Left ventricle myocardium inferior (tissue), 1 donor: ENCODE measurements around the gene CXCR2. TPM values are rescaled to one million over a fixed set of nuclear protein-coding genes. Genes with fewer than 3 reads are reported as not detected.

Experiments used
- DNase-seq: peaks from one replicate; pipeline ENCODE4 v3.0.0-alpha.2; 2020
- H3K27ac ChIP-seq: fragments of 200-600 bp; replicated peaks from 2 replicates; pipeline ENCODE4 v1.8.0; 2021
- H3K27me3 ChIP-seq: fragments of 200-600 bp; 2 replicates; pipeline ENCODE4 v1.8.0; 2021; ENCODE audit warnings: low read depth
- H3K36me3 ChIP-seq: fragments of 200-600 bp; 2 replicates; pipeline ENCODE4 v1.8.0; 2021
- H3K4me1 ChIP-seq: fragments of 200-600 bp; 2 replicates; pipeline ENCODE4 v1.8.0; 2021
- H3K4me3 ChIP-seq: fragments of 200-600 bp; 2 replicates; pipeline ENCODE4 v1.8.0; 2021; ENCODE audit warnings: mild to moderate bottlenecking, moderate library complexity
- H3K9me3 ChIP-seq: fragments of 200-600 bp; replicated peaks from 2 replicates; pipeline ENCODE4 v1.8.0; 2021
- intact Hi-C: fragments of 100-400 bp; cut with micrococcal nuclease; formaldehyde crosslinking; loops from one replicate; pipeline ENCODE4 v1.11.0; 2022
- total RNA-seq: library from RNA; stranded (reverse); fragmentation: NEBNext Ultra II Directional; extraction: Animal tissue kit (Norgen Biotek cat#: 25700); gene quantifications from one replicate; pipeline ENCODE4 v1.2.1, GENCODE V29; 2021
- TF ChIP-seq, protein P1 (sequence below): fragments of 200-600 bp; IDR thresholded peaks from 2 replicates; pipeline ENCODE4 v1.8.0; 2021; ENCODE audit warnings: antibody characterized with exemption, mild to moderate bottlenecking, borderline replicate concordance
- donor health status: DM: no; HTN: yes; CAD: no; lungs with severe emphysema.

The CXCR2 gene
- total RNA-seq, 1 donor from 2014 or later: 0.96 TPM

DNA sequence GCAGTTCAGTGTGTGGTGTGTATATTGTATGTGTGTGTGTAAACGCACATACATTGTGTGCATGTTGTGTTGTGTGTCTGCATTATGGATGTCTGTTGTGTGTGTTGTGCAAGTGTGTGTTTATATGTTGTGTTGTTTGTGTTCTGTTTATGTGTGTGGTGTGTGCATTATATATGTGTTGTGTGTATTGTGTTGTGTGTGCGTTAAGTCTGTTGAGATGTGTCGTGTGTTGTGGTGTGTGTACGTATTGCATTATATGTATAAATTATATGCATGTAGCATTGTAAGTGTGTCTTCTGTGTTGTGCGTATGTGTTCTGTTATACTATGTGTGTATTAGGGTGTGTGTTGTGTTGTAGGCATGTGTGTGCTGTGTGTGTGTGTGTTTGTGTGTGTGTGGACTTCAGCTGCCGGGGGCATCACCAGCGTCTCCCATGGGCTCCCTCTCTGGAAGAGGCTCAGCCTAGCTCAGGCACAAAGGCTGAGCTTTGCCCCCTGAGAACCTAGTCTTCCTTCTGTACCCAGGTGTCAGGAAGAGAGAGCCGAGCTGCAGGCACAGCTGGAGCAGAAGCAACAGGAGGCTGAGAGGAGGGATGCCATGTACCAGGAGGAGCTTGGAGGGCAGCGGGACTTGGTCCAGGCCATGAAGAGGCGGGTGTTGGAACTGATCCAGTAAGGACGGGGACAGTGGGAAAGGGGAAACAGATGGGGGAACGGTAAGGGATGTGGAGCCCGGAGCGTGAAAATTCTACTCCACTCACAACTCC, 43.1 kb upstream of the CXCR2 start:
- intact Hi-C loops: no loop called here
- Histone ChIP-seq H3K27ac (no peak overlapping the region), H3K4me3 (no peak overlapping the region), H3K4me1 (no peaks in the 10 kb centered on the region), H3K27me3 (peaks cover 13% of the 10 kb centered on the region), H3K9me3 (peaks cover 25% of the 10 kb centered on the region), H3K36me3 (no peaks in the 10 kb centered on the region)
- no peak for DNase-seq
- TF ChIP-seq, protein P1, sequence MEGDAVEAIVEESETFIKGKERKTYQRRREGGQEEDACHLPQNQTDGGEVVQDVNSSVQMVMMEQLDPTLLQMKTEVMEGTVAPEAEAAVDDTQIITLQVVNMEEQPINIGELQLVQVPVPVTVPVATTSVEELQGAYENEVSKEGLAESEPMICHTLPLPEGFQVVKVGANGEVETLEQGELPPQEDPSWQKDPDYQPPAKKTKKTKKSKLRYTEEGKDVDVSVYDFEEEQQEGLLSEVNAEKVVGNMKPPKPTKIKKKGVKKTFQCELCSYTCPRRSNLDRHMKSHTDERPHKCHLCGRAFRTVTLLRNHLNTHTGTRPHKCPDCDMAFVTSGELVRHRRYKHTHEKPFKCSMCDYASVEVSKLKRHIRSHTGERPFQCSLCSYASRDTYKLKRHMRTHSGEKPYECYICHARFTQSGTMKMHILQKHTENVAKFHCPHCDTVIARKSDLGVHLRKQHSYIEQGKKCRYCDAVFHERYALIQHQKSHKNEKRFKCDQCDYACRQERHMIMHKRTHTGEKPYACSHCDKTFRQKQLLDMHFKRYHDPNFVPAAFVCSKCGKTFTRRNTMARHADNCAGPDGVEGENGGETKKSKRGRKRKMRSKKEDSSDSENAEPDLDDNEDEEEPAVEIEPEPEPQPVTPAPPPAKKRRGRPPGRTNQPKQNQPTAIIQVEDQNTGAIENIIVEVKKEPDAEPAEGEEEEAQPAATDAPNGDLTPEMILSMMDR: no peak

DNA sequence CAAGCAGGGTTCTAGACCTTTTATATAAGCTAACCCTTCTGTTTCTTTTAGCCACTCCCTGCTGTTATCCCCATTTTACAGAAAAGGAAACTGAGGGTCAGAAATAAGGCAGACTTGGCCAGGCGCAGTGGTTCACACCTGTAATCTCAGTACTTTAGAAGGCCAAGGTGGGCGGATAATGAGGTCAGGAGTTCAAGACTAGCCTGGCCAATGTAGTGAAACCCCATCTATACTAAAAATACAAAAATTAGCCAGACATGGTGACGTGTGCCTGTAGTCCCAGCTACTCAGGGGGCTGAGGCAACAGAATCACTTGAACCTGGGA, 42.5 kb upstream of the CXCR2 start:
- no peak overlapping the region for H3K27ac ChIP-seq
- H3K27me3 ChIP-seq: peaks cover 13% of the 10 kb centered on the region
- H3K36me3 ChIP-seq: no peaks in the 10 kb centered on the region
- no peak for DNase-seq
- H3K4me1 ChIP-seq: no peaks in the 10 kb centered on the region
- peaks cover 25% of the 10 kb centered on the region for H3K9me3 ChIP-seq
- no peak overlapping the region for H3K4me3 ChIP-seq
- TF ChIP-seq, protein P1: no peak
- intact Hi-C loops: no loop called here

DNA sequence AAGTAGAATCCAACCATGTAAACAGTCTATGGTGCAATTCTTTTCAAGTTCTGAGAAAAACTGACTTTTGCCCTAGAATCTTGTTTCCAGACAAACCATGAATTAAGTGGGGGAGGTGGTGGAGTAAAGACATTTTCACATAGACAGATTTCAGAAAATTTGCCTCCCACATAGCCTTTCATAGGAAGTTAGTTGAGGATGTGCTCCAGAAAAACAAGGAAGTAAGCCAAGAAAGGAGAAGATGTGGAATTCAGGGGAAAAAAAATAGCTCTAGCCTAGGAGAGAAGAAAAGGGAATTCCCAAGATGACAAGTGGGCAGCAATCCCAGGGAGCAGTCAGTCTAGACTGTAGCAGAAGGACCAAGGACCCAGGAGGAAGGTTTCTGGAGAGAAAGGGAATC, 39.4 kb upstream of the CXCR2 start:
- no peak for DNase-seq
- Histone ChIP-seq H3K4me3 (no peak overlapping the region), H3K27ac (no peak overlapping the region), H3K36me3 (no peaks in the 10 kb centered on the region), H3K27me3 (peaks cover 25% of the 10 kb centered on the region), H3K9me3 (peaks cover 25% of the 10 kb centered on the region), H3K4me1 (no peaks in the 10 kb centered on the region)
- TF ChIP-seq, protein P1: no peak
- intact Hi-C loops: no loop called here

DNA sequence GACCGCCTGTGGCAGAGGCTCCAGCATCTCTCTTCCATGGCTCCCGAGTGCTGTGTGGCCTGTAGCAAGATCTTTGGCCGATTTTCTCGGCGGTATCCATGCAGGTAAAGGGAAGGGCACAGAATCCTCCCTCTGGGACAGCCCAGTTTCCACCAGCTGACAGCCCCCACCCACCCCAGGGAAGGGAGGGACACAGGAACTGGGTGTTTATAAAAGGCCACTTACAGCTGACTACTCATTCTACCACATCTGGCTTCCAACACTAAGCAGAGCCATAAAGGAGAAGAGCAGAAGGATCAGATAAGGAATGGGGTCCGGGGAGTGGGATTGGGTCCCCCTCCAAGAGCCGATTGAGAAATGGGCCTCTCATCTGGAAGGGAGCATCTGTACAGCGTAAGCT, 36.6 kb upstream of the CXCR2 start:
- Histone ChIP-seq H3K27ac (no peak overlapping the region), H3K36me3 (no peaks in the 10 kb centered on the region), H3K27me3 (peaks cover 25% of the 10 kb centered on the region), H3K4me3 (no peak overlapping the region), H3K4me1 (no peaks in the 10 kb centered on the region), H3K9me3 (peaks cover 25% of the 10 kb centered on the region)
- TF ChIP-seq, protein P1: no peak
- intact Hi-C loops: no loop called here
- no peak for DNase-seq

DNA sequence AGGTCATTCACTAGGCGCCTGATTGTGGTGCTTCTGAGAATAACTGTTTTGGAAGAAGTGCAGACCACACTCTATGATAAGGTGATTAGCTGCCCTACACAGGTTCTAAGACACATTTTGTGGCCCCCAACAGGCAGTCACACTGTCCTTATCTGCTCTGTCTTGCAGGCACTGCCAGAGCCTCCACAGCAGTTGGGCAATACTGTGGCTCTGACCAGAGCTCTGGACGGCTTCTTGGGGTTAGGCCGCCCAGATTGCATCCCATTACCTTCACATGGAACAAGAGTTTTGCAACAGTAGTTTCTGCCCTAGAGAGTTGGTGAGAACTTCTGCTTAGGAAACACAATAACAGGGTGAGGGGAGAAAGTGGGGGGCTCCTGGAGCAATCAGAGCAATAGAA, 34.1 kb upstream of the CXCR2 start:
- H3K27me3 ChIP-seq: peaks cover 24% of the 10 kb centered on the region
- peaks cover 10% of the 10 kb centered on the region for H3K9me3 ChIP-seq
- H3K36me3 ChIP-seq: no peaks in the 10 kb centered on the region
- TF ChIP-seq, protein P1: no peak
- no peaks in the 10 kb centered on the region for H3K4me1 ChIP-seq
- H3K27ac ChIP-seq: no peak overlapping the region
- intact Hi-C loops: no loop called here
- no peak overlapping the region for H3K4me3 ChIP-seq
- no peak for DNase-seq
